DND-41 (cell line): Measurements from ENCODE around the gene GRIK4.

Source experiments
- ATAC-seq: fragments of 200-7000 bp; cut with Tn5 transposase; 3 replicates; pipeline ENCODE4 v1.9.1; 2021; ENCODE audit warnings: low read depth; ENCODE audit not compliant: insufficient read depth
- DNase-seq: peaks from one replicate; pipeline ENCODE4 v3.0.0-alpha.2; 2020
- H2AFZ ChIP-seq: 2 replicates; pipeline ENCODE4 v1.6.0; 2012; ENCODE audit warnings: low read depth, low read length
- H3K27ac ChIP-seq: 2 replicates; pipeline ENCODE4 v1.5.1; 2012; ENCODE audit warnings: low read length, inconsistent platforms
- H3K27me3 ChIP-seq: fragments of 200-600 bp; sonication (generic); 2 replicates; pipeline ENCODE4 v1.6.0; 2012; ENCODE audit warnings: low read length, mild to moderate bottlenecking, inconsistent platforms; ENCODE audit not compliant: insufficient read depth, poor library complexity
- H3K36me3 ChIP-seq: 2 replicates; pipeline ENCODE4 v1.5.1; 2012; ENCODE audit warnings: low read length, inconsistent platforms; ENCODE audit not compliant: insufficient read depth
- H3K4me1 ChIP-seq: 2 replicates; pipeline ENCODE4 v1.5.1; 2012; ENCODE audit warnings: mild to moderate bottlenecking, low read length; ENCODE audit not compliant: insufficient read depth
- H3K4me2 ChIP-seq: 2 replicates; pipeline ENCODE4 v1.6.0; 2012; ENCODE audit warnings: mild to moderate bottlenecking, moderate library complexity, low read length, inconsistent platforms; ENCODE audit not compliant: insufficient read depth
- H3K4me3 ChIP-seq, 2 experiments: fragments of 200-600 bp in 1 of 2; shearing (Covaris generic) in 1 of 2; 2 replicates each; pipeline ENCODE4 v1.5.1; 2012 to 2016; ENCODE audit warnings: inconsistent platforms in 2 of 2, low read length in 2 of 2, mild to moderate bottlenecking in 2 of 2, low read depth in 1 of 2, moderate library complexity in 1 of 2
- H3K79me2 ChIP-seq: 2 replicates; pipeline ENCODE4 v1.6.0; 2012; ENCODE audit warnings: low read length, inconsistent platforms; ENCODE audit not compliant: insufficient read depth
- H3K9ac ChIP-seq: 2 replicates; pipeline ENCODE4 v1.6.0; 2012; ENCODE audit warnings: low read depth, mild to moderate bottlenecking, inconsistent platforms, low read length, moderate library complexity
- H3K9me3 ChIP-seq: 2 replicates; pipeline ENCODE4 v1.5.1; 2012; ENCODE audit warnings: low read length, moderate library complexity, mild to moderate bottlenecking, inconsistent platforms; ENCODE audit not compliant: insufficient read depth, severe bottlenecking
- H4K20me1 ChIP-seq: 2 replicates; pipeline ENCODE4 v1.6.0; 2012; ENCODE audit warnings: low read length; ENCODE audit not compliant: insufficient read depth
- EZH2 ChIP-seq: IDR thresholded peaks from 3 replicates; pipeline ENCODE4 v1.6.1; 2012; ENCODE audit warnings: borderline replicate concordance, low read depth, mild to moderate bottlenecking, moderate library complexity, low read length, inconsistent platforms; ENCODE audit not compliant: severe bottlenecking
- TF ChIP-seq, protein P1 (sequence below): IDR thresholded peaks from 2 replicates; pipeline ENCODE4 v1.5.1; 2012; ENCODE audit warnings: borderline replicate concordance, low read length, moderate library complexity, mild to moderate bottlenecking; ENCODE audit not compliant: poor library complexity, severe bottlenecking; ENCODE audit errors: extremely low read depth

GRIK4 gene

DNA sequence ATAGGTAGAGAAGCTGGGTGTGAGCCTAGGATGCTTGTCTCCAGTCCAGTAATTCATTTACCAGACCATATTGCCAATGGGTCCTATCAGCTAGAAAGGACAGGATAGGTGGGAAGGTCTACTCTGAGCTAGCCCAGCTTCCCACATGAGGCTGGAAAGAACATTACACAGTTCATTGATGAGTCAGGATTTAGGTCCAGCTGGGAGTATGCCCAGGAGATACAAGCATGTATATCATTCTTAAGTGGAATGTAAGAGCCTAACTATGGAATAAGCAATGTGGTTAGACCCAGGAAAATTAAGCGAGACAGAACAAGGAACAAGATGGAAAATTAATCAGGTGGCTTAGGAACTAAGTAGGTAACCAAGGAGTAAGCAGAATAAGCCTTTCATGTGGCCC is 453.3 kb downstream of the GRIK4 start:
- Histone ChIP-seq H3K79me2 (no peaks in the 10 kb centered on the region), H3K9ac (no peak overlapping the region), H3K9me3 (no peaks in the 10 kb centered on the region), H3K27me3 (peaks cover 11% of the 10 kb centered on the region), H3K27ac (no peak overlapping the region), H4K20me1 (no peaks in the 10 kb centered on the region), H3K4me3 (no peak overlapping the region), H3K4me2 (no peak overlapping the region), H2AFZ (no peak overlapping the region), H3K36me3 (no peaks in the 10 kb centered on the region), H3K4me1 (no peaks in the 10 kb centered on the region)
- no peak for DNase-seq
- TF ChIP-seq EZH2: no peak
- TF ChIP-seq, protein P1, sequence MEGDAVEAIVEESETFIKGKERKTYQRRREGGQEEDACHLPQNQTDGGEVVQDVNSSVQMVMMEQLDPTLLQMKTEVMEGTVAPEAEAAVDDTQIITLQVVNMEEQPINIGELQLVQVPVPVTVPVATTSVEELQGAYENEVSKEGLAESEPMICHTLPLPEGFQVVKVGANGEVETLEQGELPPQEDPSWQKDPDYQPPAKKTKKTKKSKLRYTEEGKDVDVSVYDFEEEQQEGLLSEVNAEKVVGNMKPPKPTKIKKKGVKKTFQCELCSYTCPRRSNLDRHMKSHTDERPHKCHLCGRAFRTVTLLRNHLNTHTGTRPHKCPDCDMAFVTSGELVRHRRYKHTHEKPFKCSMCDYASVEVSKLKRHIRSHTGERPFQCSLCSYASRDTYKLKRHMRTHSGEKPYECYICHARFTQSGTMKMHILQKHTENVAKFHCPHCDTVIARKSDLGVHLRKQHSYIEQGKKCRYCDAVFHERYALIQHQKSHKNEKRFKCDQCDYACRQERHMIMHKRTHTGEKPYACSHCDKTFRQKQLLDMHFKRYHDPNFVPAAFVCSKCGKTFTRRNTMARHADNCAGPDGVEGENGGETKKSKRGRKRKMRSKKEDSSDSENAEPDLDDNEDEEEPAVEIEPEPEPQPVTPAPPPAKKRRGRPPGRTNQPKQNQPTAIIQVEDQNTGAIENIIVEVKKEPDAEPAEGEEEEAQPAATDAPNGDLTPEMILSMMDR: no peak
- ATAC-seq: no peak

DNA sequence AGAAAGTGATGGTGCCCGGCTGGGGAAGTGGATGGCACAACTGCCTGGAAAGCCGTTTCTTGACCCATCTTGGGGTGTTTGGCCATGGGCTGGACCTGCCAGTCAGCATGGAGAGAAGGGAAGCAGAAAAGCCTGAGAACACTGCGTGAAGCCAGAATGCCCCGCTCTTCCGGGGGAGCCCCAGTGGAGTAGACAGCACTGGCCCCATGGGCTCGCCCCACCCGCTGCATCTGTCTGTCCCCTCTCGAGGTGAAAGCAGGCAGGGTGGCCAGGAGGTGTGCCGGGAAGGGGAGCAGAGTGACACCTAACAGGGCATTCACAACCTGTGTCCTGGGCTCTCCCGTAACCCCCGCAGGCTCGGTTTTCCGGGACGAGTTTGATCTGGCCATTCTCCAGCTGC is 455.3 kb downstream of the GRIK4 start:
- no peak overlapping the region for H3K27ac ChIP-seq
- TF ChIP-seq EZH2: no peak
- TF ChIP-seq, protein P1: no peak
- H2AFZ ChIP-seq: no peak overlapping the region
- H3K4me2 ChIP-seq: no peak overlapping the region
- H3K36me3 ChIP-seq: no peaks in the 10 kb centered on the region
- DNase-seq: no peak
- H4K20me1 ChIP-seq: no peaks in the 10 kb centered on the region
- no peak overlapping the region for H3K4me3 ChIP-seq
- no peaks in the 10 kb centered on the region for H3K79me2 ChIP-seq
- no peak for ATAC-seq
- no peak overlapping the region for H3K9ac ChIP-seq
- no peaks in the 10 kb centered on the region for H3K4me1 ChIP-seq
- peaks cover 14% of the 10 kb centered on the region for H3K27me3 ChIP-seq
- H3K9me3 ChIP-seq: no peaks in the 10 kb centered on the region

DNA sequence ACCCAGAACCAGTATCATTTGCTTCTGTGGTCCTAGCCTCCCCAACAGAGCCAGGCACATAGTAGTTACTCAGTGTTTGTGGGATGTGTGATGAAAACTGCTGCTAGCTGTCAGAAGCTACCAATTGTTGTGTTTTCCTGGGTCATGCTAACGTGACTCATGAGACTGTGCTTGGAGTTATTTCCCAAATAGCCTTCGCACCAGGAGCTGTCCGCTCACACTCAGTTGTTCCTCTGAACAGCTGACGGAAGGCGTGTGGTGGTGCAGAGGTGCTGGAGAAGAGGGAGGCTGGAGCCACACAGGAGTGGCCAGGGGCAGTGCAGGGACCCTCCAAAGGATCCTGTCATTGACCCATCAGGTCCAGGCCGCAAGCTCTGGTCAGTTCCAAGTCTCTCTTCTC is 458.4 kb downstream of the GRIK4 start:
- no peaks in the 10 kb centered on the region for H3K4me1 ChIP-seq
- H3K4me3 ChIP-seq: no peak overlapping the region
- H4K20me1 ChIP-seq: no peaks in the 10 kb centered on the region
- no peak for DNase-seq
- no peaks in the 10 kb centered on the region for H3K36me3 ChIP-seq
- no peaks in the 10 kb centered on the region for H3K79me2 ChIP-seq
- peaks cover 18% of the 10 kb centered on the region for H3K27me3 ChIP-seq
- ATAC-seq: no peak
- H3K9ac ChIP-seq: no peak overlapping the region
- TF ChIP-seq, protein P1: no peak
- no peak for TF ChIP-seq EZH2
- H3K27ac ChIP-seq: no peak overlapping the region
- H2AFZ ChIP-seq: no peak overlapping the region
- H3K4me2 ChIP-seq: no peak overlapping the region
- no peaks in the 10 kb centered on the region for H3K9me3 ChIP-seq

DNA sequence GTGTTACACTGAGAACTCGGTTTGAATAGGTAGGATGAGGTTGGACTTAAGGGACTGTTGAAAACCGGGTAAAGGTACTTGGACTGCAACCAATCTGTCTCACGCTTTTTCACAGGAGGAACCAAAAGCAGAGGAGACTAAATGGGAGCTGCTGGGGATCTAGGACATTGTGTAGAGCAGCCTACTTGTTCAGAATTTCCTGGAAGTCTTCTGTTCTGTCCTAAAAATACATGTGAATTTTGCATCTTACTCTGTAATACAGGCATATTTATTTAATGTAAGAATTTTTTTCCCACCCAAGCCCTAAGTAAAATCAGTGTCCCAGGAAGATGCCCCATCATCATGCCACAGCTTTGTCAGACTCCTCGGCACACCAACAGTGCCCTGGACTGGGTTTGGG is 460.3 kb downstream of the GRIK4 start:
- TF ChIP-seq, protein P1: no peak
- no peak for TF ChIP-seq EZH2
- no peak overlapping the region for H3K9ac ChIP-seq
- H3K9me3 ChIP-seq: no peaks in the 10 kb centered on the region
- no peak overlapping the region for H3K27ac ChIP-seq
- DNase-seq (no peak), ATAC-seq (no peak)
- H2AFZ ChIP-seq: no peak overlapping the region
- H3K27me3 ChIP-seq: peaks cover 20% of the 10 kb centered on the region
- H3K4me3 ChIP-seq: no peak overlapping the region
- no peaks in the 10 kb centered on the region for H3K79me2 ChIP-seq
- no peaks in the 10 kb centered on the region for H3K36me3 ChIP-seq
- no peaks in the 10 kb centered on the region for H3K4me1 ChIP-seq
- no peaks in the 10 kb centered on the region for H4K20me1 ChIP-seq
- H3K4me2 ChIP-seq: no peak overlapping the region
